Stimulated activated CD8-positive, alpha-beta memory T cell treated with anti-CD3 and anti-CD28 coated beads, Interleukin-15, amount 100 ng/mL, for 24 hours (primary cell): ENCODE data around the gene PLCB2.

Experiments
- DNase-seq: peaks from one replicate; pipeline ENCODE4 v3.0.0-alpha.2; 2020; ENCODE audit warnings: low read depth

PLCB2 gene

GRCh38 chr15:40303576-40303975 lies 4.2 kb downstream of the PLCB2 start:
- no peak for DNase-seq

GRCh38 chr15:40302981-40303380 lies 4.8 kb downstream of the PLCB2 start:
- DNase-seq: no peak

GRCh38 chr15:40302288-40302886 lies 5.3 kb downstream of the PLCB2 start:
- no peak for DNase-seq

GRCh38 chr15:40301467-40302179 lies 6.1 kb downstream of the PLCB2 start:
- DNase-seq: no peak

GRCh38 chr15:40300771-40301170 lies 7.0 kb downstream of the PLCB2 start:
- DNase-seq: no peak

- no peak for DNase-seq
Observed at GRCh38 chr15:40300367-40300766, 7.4 kb downstream of the PLCB2 start.

- DNase-seq: no peak
Observed at GRCh38 chr15:40298216-40298935, 9.4 kb downstream of the PLCB2 start.

- DNase-seq: no peak
Observed at GRCh38 chr15:40297356-40297755, 10.4 kb downstream of the PLCB2 start.

- DNase-seq: no peak
Observed at GRCh38 chr15:40296561-40297230, 11.0 kb downstream of the PLCB2 start.

- DNase-seq: no peak
Observed at GRCh38 chr15:40295877-40296560, 11.7 kb downstream of the PLCB2 start.

GRCh38 chr15:40295297-40295696 lies 12.4 kb downstream of the PLCB2 start:
- DNase-seq: no peak

- DNase-seq: no peak
Observed at GRCh38 chr15:40293905-40294895, 13.5 kb downstream of the PLCB2 start.

GRCh38 chr15:40293006-40293405 lies 14.7 kb downstream of the PLCB2 start:
- DNase-seq: no peak

- DNase-seq: no peak
Observed at GRCh38 chr15:40292246-40292645, 15.5 kb downstream of the PLCB2 start.

GRCh38 chr15:40290918-40291574 lies 16.7 kb downstream of the PLCB2 start:
- DNase-seq: no peak

- DNase-seq: no peak
Observed at GRCh38 chr15:40290545-40290917, 17.2 kb downstream of the PLCB2 start.

GRCh38 chr15:40289140-40289775 lies 18.5 kb downstream of the PLCB2 start:
- DNase-seq: no peak

GRCh38 chr15:40287968-40288367 lies 19.8 kb downstream of the PLCB2 start:
- DNase-seq: no peak

- DNase-seq: no peak
Observed at GRCh38 chr15:40287505-40287904, 20.2 kb downstream of the PLCB2 start.

GRCh38 chr15:40286794-40287193 lies 20.9 kb downstream of the PLCB2 start:
- DNase-seq: no peak
